ENCODE results near the gene NFIC.

The NFIC gene

GRCh38 chr19:3501780-3502179 is 135.4 kb downstream of the NFIC start:
- Histone ChIP-seq H3K79me2 (ENCODE audit: insufficient read depth, low read length) (peaks cover 28% of the 10 kb centered on the region), H3K9ac (ENCODE audit: low read depth, low read length, poor library complexity, severe bottlenecking) (no peak overlapping the region), H4K20me1 (ENCODE audit: insufficient read depth, low read length, poor library complexity, severe bottlenecking) (peaks cover 4% of the 10 kb centered on the region), H3K4me3 (ENCODE audit: low read length, poor library complexity, severe bottlenecking) (no peak overlapping the region), H3K27me3 (ENCODE audit: insufficient read depth, low read length, poor library complexity, severe bottlenecking) (no peaks in the 10 kb centered on the region), H2AFZ (ENCODE audit: low read length) (no peak overlapping the region), H3K4me2 (ENCODE audit: low read depth, low read length, poor library complexity, severe bottlenecking) (no peak overlapping the region), H3F3A (ENCODE audit: low read depth) (no peaks in the 10 kb centered on the region), H3K36me3 (ENCODE audit: insufficient read depth, low read length) (no peaks in the 10 kb centered on the region), H3K9me3 (ENCODE audit: insufficient read depth, low read depth, low read length) (no peaks in the 10 kb centered on the region), H3K4me1 (ENCODE audit: insufficient read depth, low read length, poor library complexity, severe bottlenecking) (peaks cover 22% of the 10 kb centered on the region), H3K9me2 (replicated peaks; ENCODE audit: low read depth, low read length) (no peaks in the 10 kb centered on the region)
- TF ChIP-seq EZH2phosphoT487 (IDR thresholded peaks at IDR 0.05; ENCODE audit: borderline replicate concordance) (no peak), CTCF (conservative IDR thresholded peaks at IDR 0.05; ENCODE audit: low read length) (no peak)

GRCh38 chr19:3503036-3503572 is 136.7 kb downstream of the NFIC start:
- H3K9ac ChIP-seq (ENCODE audit: low read depth, low read length, poor library complexity, severe bottlenecking) = no peak overlapping the region
- peaks cover 31% of the 10 kb centered on the region for H3K4me1 ChIP-seq (ENCODE audit: insufficient read depth, low read length, poor library complexity, severe bottlenecking)
- no peak for TF ChIP-seq CTCF (conservative IDR thresholded peaks at IDR 0.05; ENCODE audit: low read length)
- no peak for TF ChIP-seq EZH2phosphoT487 (IDR thresholded peaks at IDR 0.05; ENCODE audit: borderline replicate concordance)
- H3F3A ChIP-seq (ENCODE audit: low read depth) = no peaks in the 10 kb centered on the region
- H3K36me3 ChIP-seq (ENCODE audit: insufficient read depth, low read length) = no peaks in the 10 kb centered on the region
- H3K27me3 ChIP-seq (ENCODE audit: insufficient read depth, low read length, poor library complexity, severe bottlenecking) = no peaks in the 10 kb centered on the region
- H3K9me3 ChIP-seq (ENCODE audit: insufficient read depth, low read depth, low read length) = no peaks in the 10 kb centered on the region
- H3K4me3 ChIP-seq (ENCODE audit: low read length, poor library complexity, severe bottlenecking) = no peak overlapping the region
- H4K20me1 ChIP-seq (ENCODE audit: insufficient read depth, low read length, poor library complexity, severe bottlenecking) = peaks cover 16% of the 10 kb centered on the region
- no peaks in the 10 kb centered on the region for H3K9me2 ChIP-seq (replicated peaks; ENCODE audit: low read depth, low read length)
- H3K79me2 ChIP-seq (ENCODE audit: insufficient read depth, low read length) = peaks cover 38% of the 10 kb centered on the region
- H2AFZ ChIP-seq (ENCODE audit: low read length) = no peak overlapping the region
- H3K4me2 ChIP-seq (ENCODE audit: low read depth, low read length, poor library complexity, severe bottlenecking) = no peak overlapping the region

GRCh38 chr19:3504735-3505134 is 138.4 kb downstream of the NFIC start:
- H3K4me2 ChIP-seq (ENCODE audit: low read depth, low read length, poor library complexity, severe bottlenecking) = peak overlapping the region; percentile 84
- H4K20me1 ChIP-seq (ENCODE audit: insufficient read depth, low read length, poor library complexity, severe bottlenecking) = peaks cover 31% of the 10 kb centered on the region
- TF ChIP-seq EZH2phosphoT487 (IDR thresholded peaks at IDR 0.05; ENCODE audit: borderline replicate concordance) (no peak), CTCF (conservative IDR thresholded peaks at IDR 0.05; ENCODE audit: low read length) (no peak)
- peaks cover 43% of the 10 kb centered on the region for H3K79me2 ChIP-seq (ENCODE audit: insufficient read depth, low read length)
- H3K4me1 ChIP-seq (ENCODE audit: insufficient read depth, low read length, poor library complexity, severe bottlenecking) = peaks cover 39% of the 10 kb centered on the region
- no peak overlapping the region for H3K4me3 ChIP-seq (ENCODE audit: low read length, poor library complexity, severe bottlenecking)
- no peaks in the 10 kb centered on the region for H3K27me3 ChIP-seq (ENCODE audit: insufficient read depth, low read length, poor library complexity, severe bottlenecking)
- H3K36me3 ChIP-seq (ENCODE audit: insufficient read depth, low read length) = no peaks in the 10 kb centered on the region
- no peak overlapping the region for H2AFZ ChIP-seq (ENCODE audit: low read length)
- no peaks in the 10 kb centered on the region for H3K9me2 ChIP-seq (replicated peaks; ENCODE audit: low read depth, low read length)
- no peaks in the 10 kb centered on the region for H3K9me3 ChIP-seq (ENCODE audit: insufficient read depth, low read depth, low read length)
- no peaks in the 10 kb centered on the region for H3F3A ChIP-seq (ENCODE audit: low read depth)
- H3K9ac ChIP-seq (ENCODE audit: low read depth, low read length, poor library complexity, severe bottlenecking) = peak overlapping the region; percentile 87

All from Loucy (cell line).